NAMALWA (cell line): ENCODE data around the gene ATP5PD.
"Not testable (repeated sequence)": the region's sequence is repeated elsewhere in the genome, so short reads cannot be mapped to it uniquely, and the experiment has no call there.

Source experiments
- DNase-seq: peaks from one replicate; pipeline ENCODE4 v3.0.0-alpha.2; 2015; ENCODE audit warnings: low spot score

The ATP5PD gene

GRCh38 chr17:75077496-75078283 is 30.9 kb upstream of the ATP5PD start:
- no peak for DNase-seq

GRCh38 chr17:75077072-75077495 is 30.3 kb upstream of the ATP5PD start:
- DNase-seq: no peak

- DNase-seq: no peak
Measured at GRCh38 chr17:75075597-75076336, 29.0 kb upstream of the ATP5PD start.

GRCh38 chr17:75074532-75074931 is 27.8 kb upstream of the ATP5PD start:
- DNase-seq: no peak

GRCh38 chr17:75073618-75074047 is 26.9 kb upstream of the ATP5PD start:
- DNase-seq: no peak

- DNase-seq: not testable (repeated sequence)
Measured at GRCh38 chr17:75072909-75073308, 26.1 kb upstream of the ATP5PD start.

- DNase-seq: not testable (repeated sequence)
Measured at GRCh38 chr17:75071478-75072271, 24.9 kb upstream of the ATP5PD start.

- peak; percentile 47 for DNase-seq
Measured at GRCh38 chr17:75069783-75070182, 23.0 kb upstream of the ATP5PD start.

- no peak for DNase-seq
Measured at GRCh38 chr17:75068750-75069149, 22.0 kb upstream of the ATP5PD start.

GRCh38 chr17:75067856-75068255 is 21.1 kb upstream of the ATP5PD start:
- no peak for DNase-seq

- no peak for DNase-seq
Measured at GRCh38 chr17:75065562-75066151, 18.9 kb upstream of the ATP5PD start.

GRCh38 chr17:75064867-75065561 is 18.2 kb upstream of the ATP5PD start:
- no peak for DNase-seq

- no peak for DNase-seq
Measured at GRCh38 chr17:75064460-75064859, 17.7 kb upstream of the ATP5PD start.

- DNase-seq: no peak
Measured at GRCh38 chr17:75064040-75064439, 17.3 kb upstream of the ATP5PD start.

GRCh38 chr17:75063626-75064025 is 16.9 kb upstream of the ATP5PD start:
- DNase-seq: no peak

GRCh38 chr17:75063201-75063600 is 16.4 kb upstream of the ATP5PD start:
- DNase-seq: no peak

- no peak for DNase-seq
Measured at GRCh38 chr17:75061618-75062017, 14.8 kb upstream of the ATP5PD start.

GRCh38 chr17:75061055-75061438 is 14.3 kb upstream of the ATP5PD start:
- DNase-seq: no peak

GRCh38 chr17:75060434-75061054 is 13.8 kb upstream of the ATP5PD start:
- DNase-seq: no peak

- peak; percentile 28 for DNase-seq
Measured at GRCh38 chr17:75059369-75060345, 12.9 kb upstream of the ATP5PD start.
